Measurements from ENCODE around the gene TBPL1.

GRCh38 chr6:133918208-133918930 lies 34.7 kb upstream of the TBPL1 start:
- TF ChIP-seq POLR2A (IDR thresholded peaks at IDR 0.05) (no peak), CTCF (IDR thresholded peaks at IDR 0.05) (no peak)

All from uterus (tissue), 2 donors.